SK-N-SH treated with all-trans-retinoic acid at 6 μM for 48 hours (cell line): ENCODE data around the gene CRLF2.

Experiments used
- CSDC2 ChIP-seq: fragments of 250-450 bp; sonication (Bioruptor Pico); IDR thresholded peaks from 2 replicates; pipeline ENCODE4 v1.5.0; 2020; ENCODE audit warnings: mild to moderate bottlenecking, moderate library complexity
- RARB ChIP-seq: fragments of 250-450 bp; sonication (Bioruptor Pico); IDR thresholded peaks from 2 replicates; pipeline ENCODE4 v1.8.0; 2021; ENCODE audit warnings: mild to moderate bottlenecking, moderate library complexity
- TOX ChIP-seq: fragments of 250-450 bp; sonication (Bioruptor Pico); IDR thresholded peaks from 2 replicates; pipeline ENCODE4 v1.8.0; 2021; ENCODE audit warnings: mild to moderate bottlenecking, moderate library complexity, borderline replicate concordance
- TF ChIP-seq, protein P1 (sequence below): fragments of 250-450 bp; sonication (Bioruptor Pico); IDR thresholded peaks from 2 replicates; pipeline ENCODE4 v1.8.0; 2020; ENCODE audit warnings: mild to moderate bottlenecking, moderate library complexity, borderline replicate concordance
- TF ChIP-seq, protein P2 (sequence below): fragments of 250-450 bp; sonication (Bioruptor Pico); IDR thresholded peaks from 2 replicates; pipeline ENCODE4 v1.5.1; 2020; ENCODE audit warnings: low read depth, mild to moderate bottlenecking, moderate library complexity

DNA sequence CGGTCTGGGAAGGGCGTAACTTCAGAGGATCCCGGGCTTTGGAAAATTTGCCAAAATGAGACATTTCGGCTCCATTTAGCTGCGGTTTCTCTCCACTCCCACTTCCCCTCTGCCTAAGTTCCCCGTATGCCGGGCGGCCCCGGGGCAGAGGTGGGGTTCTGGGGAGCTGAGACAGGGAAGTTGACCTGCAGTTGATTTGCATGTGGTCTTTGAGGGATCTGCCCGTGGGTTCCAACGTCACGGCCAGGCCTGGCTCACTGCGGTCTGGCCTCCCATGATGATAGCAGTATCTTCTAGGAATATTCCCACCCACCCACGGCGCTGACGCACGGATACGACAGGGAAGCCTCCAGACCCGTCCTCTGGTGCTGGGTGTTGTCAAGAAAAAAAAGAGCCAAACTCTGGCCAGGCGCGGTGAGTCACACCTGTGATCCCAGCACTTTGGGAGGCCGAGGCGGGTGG is 27.3 kb upstream of the CRLF2 start:
- TF ChIP-seq, protein P1, sequence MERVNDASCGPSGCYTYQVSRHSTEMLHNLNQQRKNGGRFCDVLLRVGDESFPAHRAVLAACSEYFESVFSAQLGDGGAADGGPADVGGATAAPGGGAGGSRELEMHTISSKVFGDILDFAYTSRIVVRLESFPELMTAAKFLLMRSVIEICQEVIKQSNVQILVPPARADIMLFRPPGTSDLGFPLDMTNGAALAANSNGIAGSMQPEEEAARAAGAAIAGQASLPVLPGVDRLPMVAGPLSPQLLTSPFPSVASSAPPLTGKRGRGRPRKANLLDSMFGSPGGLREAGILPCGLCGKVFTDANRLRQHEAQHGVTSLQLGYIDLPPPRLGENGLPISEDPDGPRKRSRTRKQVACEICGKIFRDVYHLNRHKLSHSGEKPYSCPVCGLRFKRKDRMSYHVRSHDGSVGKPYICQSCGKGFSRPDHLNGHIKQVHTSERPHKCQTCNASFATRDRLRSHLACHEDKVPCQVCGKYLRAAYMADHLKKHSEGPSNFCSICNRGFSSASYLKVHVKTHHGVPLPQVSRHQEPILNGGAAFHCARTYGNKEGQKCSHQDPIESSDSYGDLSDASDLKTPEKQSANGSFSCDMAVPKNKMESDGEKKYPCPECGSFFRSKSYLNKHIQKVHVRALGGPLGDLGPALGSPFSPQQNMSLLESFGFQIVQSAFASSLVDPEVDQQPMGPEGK (CRISPR knock-in tag) = no peak
- TF ChIP-seq RARB (CRISPR knock-in tag) (no peak), CSDC2 (CRISPR knock-in tag) (no peak), TOX (CRISPR knock-in tag) (no peak)
- TF ChIP-seq, protein P2, sequence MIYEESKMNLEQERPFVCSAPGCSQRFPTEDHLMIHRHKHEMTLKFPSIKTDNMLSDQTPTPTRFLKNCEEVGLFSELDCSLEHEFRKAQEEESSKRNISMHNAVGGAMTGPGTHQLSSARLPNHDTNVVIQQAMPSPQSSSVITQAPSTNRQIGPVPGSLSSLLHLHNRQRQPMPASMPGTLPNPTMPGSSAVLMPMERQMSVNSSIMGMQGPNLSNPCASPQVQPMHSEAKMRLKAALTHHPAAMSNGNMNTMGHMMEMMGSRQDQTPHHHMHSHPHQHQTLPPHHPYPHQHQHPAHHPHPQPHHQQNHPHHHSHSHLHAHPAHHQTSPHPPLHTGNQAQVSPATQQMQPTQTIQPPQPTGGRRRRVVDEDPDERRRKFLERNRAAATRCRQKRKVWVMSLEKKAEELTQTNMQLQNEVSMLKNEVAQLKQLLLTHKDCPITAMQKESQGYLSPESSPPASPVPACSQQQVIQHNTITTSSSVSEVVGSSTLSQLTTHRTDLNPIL (CRISPR knock-in tag) = no peak
